CD4-positive, alpha-beta T cell treated with Interferon gamma for 1 hour (primary cell): ENCODE results near the gene LMF1.
"Not testable (repeated sequence)": the region's sequence is repeated elsewhere in the genome, so short reads cannot be mapped to it uniquely, and the experiment has no call there.

ENCODE experiments used
- DNase-seq: peaks from one replicate; pipeline ENCODE4 v3.0.0-alpha.2; 2020

The LMF1 gene

DNA sequence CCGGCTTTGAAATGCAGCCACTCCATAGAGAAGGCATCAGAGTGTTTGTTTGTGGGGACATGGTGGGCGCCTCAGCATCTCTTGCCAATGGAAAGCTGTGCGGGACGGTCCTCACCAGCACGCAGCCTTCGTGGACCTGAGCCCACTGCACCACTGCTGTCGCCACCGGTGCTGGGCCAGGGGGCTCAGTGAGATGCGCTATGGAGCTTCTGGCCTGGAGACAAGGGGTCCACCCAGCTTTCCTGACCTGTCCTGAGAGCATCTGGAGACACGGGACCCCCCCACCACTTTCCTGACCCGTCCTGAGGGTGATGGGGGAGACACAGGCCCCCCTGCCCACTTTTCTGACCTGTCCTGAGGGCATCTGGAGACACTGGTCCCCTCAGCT lies 79.4 kb downstream of the LMF1 start:
- DNase-seq = no peak

DNA sequence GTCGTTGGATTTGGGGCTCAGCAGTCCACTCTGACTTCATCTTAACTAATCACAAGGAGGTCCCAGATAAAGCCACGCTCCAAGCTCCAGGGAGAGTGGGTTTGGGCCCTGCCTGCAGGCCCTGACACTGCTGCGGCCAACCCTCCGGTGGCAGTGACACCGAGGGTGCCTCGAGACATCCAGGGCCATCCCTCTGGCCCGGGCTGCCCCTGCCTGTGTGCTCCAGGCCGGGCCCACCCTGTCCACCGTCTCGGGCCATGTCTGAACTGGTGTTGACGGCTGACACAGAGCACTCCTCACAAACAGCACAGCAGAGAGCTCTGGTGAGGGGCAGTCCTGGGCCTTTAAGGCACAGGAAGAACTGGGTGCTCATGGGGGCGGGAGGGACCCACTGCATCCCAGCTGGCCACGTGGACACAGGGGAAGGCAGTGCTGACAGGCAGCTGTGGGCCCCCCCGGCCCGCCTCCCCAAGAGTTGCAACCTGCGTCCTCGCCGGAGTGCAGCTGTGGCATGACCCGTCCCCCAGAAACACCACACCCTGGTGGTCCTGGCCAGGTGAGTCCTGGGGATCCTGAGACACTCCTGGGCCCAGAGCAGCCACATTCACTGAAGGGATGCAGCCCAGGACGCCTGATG lies 80.0 kb downstream of the LMF1 start:
- DNase-seq = no peak

DNA sequence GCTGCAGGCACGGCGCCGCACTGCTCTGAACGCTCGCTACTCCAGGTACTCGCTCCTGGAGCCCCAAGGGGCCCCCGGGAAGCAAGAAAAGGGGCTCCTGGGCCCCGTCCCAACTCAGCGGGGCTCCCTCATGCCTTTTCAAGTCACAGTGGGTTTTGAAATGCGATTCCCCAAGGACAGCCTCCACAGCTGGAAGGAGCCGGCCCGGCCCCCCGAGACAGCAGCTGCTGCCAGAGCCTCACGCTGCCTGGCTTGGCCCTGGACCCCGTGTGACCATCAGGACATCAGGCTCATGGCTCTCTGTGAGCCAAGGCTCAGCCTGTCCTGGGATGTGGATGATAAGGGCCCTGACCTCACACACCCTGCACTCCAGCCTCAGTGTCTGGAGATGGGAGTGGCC lies 80.6 kb downstream of the LMF1 start:
- no peak for DNase-seq

DNA sequence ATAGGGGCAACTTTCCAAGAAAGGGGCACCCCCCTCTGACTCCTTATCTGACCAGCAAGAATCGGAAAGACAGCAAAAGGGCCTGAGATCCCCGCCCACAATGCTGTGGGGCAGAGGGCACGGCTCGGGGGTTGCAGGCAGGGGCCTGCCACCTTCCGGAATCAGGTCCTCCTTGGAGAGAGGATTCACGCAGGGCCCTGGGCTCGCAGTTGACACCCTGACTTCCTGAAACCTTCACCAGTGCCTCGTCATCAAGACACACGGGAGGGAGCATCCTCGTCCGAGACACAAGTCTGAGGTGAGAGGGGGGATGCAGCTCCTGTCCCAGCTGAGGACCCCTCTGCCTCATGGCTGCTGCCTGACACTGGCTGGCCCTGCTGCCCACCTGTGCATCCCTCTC lies 81.2 kb downstream of the LMF1 start:
- no peak for DNase-seq

DNA sequence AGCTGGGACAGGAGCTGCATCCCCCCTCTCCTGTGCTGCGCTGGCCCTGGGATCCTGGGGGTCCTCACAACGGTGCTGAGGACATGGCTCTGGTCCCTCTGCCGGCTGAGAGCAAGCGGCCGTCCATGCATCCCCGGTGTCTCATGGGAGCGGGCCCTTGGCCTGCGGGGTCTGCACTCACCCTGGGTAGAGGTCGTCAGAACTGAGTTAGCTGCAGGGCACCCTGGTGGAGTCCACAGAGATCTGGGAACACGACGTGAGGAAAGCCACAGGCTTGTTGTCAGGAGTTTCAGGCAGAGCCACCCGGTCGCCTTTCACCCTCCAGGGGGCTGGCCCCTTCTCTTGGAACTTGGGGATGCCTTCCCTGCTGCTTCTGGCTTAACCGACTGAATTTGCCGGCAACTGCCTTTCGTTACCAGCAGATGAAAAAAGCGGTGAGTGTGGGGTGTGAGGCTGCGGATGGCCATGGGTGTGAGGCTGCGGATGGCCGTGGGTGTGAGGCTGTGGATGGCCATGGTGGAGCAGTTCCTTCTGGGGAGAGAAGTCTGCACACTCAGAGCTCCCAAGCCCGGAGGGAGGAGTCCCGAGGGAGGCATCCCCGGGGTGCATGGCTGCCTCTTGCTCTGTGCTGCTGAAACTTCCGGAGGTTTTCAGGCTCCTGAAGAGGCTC lies 81.7 kb downstream of the LMF1 start:
- DNase-seq = no peak

DNA sequence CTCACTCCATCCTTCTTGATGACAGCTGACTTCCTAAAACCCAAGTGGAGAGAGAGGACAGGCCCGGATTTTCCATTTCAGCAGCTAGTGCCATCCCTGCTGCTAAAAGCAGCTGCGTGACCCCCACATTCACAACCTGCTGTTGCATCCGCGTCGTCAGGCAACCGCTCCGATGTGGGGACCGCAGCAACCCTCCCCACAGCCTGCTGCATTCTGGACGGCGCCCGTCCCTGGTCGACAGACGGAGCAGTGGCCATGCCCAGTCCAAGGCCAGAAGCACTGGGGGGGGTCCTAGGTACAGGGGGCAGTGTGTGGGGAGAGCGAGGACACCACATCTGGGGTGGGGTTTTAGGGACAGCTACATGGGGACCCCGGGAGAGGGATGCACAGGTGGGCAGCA lies 82.3 kb downstream of the LMF1 start:
- DNase-seq = not testable (repeated sequence)

DNA sequence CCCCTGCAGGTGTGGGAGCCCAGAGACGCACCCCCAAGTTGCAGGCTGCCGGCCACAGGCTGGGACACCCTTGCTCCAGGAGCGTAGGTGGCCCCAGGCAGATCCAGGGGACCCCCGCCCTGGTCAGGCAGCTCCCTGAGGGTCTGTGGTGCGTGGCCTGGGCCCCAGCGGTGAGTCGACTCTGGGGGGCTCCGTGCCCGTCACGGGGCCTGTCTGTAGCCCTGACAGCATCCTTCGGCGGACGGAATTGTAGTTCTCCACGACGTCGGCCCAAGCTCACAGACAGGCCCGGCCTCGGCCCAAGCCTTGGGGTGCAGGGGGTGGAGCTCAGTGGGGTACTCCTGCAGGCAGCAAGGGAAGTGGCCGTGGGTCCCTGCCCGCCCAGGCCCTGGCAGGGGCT lies 82.9 kb downstream of the LMF1 start:
- DNase-seq = no peak

DNA sequence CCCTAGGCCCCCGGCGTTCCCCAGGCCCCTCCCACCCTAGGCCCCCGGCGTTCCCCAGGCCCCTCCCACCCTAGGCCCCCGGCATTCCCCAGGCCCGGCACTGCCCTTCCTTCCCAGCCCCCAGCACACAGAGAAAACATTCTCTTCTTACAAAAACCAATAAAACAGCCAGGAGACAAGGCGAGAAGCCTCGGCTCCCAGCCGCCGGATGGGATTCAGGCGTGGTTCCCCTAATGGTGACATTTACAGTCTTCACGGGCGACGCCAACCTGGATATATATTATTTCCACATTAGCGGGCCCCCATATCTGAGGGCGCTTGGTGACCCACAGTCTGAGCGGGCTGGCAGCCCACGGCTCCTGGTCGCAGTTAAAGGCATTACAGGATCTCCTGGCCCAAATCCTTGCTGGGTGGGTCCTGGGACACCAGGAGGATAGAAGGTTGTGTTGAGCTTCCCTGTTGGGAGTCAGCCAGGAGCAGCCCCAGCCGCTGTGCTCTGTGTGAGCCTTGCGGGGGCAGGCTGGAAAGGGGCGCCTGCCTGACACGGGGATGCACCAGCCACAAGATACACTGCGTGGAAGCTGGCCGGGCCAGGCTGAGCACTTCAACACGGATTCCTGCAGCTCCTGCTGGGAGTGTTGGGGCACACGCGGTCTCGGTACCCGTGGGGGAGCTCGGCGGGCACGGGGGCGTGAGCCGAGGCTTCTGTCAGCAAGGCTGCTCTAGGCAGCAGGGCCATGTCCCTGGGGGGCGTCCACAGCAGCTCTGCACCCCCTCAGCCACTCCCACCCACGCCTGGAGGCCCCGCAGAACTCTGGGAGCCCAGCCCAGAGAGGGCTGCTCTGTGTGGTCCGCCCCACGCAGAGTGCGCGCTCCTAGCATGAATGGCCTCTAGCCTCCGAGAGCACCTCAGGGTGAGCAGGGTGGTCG lies 83.7 kb downstream of the LMF1 start:
- no peak for DNase-seq

DNA sequence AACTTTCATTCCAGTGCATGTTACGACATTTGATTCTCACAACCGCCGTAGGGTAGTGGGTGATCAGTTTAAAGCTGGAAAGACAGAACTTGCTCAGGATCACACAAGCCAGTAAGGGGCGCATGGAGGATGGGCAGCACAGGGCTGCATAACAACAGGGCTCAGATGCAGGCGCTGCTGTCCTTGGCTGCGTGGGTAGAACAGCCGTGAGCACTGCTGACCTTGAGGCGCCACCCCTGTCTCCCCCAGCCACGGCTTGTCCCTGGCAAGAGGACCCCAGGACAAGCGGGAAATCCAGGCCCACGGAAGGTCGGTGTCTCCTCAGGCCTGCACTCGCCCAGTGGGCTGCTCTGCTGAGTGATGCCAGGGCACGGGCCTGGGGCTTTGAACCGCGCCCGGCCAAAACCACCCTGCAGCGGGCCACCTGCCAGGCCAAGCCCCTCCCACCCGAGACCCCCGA lies 84.7 kb downstream of the LMF1 start:
- DNase-seq = no peak

DNA sequence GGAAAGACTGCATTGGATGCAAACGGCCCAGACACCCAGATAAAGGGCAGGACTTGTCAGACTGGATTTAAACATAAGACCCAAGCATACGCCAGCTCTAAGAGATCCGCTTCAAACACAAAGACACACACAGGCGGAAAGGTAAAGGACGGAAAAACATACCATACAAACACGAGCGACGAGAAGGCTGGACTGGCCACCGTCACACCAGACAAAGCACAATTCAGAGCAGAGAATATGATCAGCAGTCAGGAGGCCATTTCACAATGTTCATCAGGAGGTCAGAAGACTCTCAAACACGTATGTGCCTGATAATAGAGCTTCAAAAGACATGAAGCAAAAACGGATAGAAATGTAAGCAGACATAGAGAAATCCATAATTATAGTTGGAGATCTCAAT lies 85.4 kb downstream of the LMF1 start:
- no peak for DNase-seq

DNA sequence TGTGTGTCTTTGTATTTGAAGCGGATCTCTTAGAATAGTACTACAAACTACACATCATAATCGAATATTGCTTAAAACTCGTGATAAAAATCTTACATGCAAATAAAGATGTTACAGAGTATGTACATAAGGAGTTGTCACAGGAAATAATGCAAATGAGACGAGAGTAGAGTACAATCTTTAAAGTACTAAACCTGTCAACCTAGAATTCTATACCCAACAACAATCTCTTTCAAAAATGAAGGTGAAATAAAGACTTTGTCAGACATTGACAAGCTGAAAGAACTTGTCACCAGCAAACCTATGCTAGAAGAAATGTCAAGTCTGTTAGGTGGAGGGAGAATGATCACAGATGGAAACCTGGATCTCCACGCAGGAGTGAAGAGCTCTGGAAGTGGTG lies 86.6 kb downstream of the LMF1 start:
- no peak for DNase-seq

DNA sequence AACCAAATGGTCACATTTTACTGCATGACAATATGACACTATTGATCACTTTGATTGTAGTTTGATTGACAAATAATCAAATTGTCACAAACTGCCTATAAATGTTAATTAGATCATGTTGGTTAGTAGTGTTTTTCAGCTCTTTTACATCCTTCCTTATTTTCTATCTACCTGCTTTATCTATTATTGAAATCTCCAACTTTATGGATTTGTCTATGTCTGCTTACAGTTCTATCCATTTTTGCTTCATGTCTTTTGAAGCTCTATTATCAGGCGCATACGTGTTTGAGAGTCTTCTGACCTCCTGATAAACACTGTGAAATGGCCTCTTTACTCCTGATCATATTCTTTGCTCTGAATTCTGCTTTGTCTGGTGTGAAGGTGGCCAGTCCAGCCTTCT lies 87.0 kb downstream of the LMF1 start:
- DNase-seq = no peak

DNA sequence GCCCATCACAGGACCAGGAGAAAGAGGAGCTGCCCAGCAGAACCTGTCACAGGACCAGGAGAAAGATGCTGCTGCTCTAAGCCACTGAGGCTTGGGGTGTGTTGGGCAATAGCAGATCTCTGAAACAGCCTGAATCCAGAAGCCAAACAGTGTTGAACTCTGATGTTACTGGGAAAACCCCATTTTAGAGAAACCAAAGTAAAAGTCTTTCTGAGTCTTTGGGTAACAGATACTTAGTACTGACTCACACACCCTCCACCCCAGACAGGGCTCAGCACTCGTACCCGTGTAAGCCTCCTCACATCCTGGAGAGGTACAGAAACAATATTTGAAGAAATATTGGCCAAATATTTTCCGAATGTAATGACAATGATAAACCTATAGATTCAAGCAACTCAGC lies 87.4 kb downstream of the LMF1 start:
- DNase-seq = no peak

DNA sequence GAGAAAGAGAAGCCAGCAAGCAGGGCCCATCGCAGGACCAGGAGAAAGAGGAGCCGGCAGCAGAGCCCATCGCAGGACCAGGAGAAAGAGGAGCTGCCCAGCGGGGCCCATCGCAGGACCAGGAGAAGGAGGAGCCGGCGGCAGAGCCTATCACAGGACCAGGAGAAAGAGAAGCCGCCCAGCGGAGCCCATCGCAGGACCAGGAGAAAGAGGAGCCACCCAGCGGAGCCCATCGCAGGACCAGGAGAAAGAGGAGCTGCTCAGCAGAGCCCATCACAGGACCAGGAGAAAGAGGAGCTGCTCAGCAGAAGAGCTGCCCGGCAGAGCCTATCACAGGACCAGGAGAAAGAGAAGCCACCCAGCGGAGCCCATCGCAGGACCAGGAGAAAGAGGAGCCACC lies 88.1 kb downstream of the LMF1 start:
- not testable (repeated sequence) for DNase-seq

DNA sequence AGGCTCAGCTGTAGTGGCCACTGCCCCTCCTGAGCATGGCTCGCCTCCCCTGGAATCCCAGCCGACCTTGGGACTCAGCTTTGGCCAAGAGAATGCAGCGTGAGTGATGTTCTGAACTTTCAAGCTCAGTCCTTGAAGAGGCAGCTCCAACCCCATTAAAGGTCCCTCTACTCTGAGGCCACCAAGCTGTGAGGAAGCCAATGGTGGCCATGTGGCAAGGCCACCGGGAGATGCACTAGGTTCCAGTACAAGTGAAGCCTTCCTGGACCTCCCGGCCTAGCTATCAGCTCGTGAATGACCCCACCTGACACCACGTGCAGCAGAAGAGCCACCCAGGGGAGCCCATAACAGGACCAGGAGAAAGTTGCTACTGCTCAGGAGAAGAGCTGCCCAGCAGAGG lies 88.5 kb downstream of the LMF1 start:
- DNase-seq = no peak

DNA sequence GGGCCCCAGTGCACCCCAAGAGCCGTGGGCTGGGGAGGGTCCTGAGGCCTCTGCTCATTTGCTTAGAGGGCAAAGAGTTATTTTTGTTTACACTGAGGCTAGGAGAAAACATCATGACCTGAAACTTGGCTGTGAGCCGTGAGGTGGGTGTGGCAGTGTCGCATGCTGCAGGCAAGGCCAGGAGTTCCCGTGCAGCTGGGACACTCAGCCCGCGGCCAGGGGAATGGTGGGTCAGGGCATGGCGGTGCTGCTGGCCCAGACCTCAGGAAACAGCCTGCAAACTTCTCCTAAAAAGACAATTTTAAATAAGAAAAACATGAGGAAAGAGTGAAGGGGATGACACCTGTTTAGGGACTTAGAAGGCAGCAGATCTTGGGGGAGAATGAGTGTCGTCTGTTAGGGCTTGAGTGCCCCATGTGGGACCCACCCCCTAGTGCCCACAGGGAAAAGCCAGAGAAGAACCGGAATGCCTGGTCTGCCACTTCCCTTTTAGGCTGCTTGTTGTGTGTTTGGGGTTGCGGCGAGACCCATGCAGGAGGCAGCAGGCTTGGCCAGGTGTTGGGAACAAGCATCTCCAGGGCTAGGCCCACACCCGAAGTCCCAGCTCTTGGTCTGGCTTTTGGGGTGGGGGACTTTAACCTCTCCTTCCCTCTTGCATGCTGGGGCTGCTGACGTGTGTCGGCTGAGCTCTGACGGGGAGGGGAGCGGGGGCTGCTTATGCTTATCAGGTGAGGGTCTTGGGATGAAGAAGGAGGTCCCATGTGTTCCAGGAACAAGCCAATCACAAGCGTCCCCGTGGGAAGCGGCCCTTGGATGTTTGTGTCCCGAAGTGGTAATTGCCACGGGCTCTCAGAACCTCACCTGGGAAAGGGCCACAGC lies 89.3 kb downstream of the LMF1 start:
- no peak for DNase-seq

DNA sequence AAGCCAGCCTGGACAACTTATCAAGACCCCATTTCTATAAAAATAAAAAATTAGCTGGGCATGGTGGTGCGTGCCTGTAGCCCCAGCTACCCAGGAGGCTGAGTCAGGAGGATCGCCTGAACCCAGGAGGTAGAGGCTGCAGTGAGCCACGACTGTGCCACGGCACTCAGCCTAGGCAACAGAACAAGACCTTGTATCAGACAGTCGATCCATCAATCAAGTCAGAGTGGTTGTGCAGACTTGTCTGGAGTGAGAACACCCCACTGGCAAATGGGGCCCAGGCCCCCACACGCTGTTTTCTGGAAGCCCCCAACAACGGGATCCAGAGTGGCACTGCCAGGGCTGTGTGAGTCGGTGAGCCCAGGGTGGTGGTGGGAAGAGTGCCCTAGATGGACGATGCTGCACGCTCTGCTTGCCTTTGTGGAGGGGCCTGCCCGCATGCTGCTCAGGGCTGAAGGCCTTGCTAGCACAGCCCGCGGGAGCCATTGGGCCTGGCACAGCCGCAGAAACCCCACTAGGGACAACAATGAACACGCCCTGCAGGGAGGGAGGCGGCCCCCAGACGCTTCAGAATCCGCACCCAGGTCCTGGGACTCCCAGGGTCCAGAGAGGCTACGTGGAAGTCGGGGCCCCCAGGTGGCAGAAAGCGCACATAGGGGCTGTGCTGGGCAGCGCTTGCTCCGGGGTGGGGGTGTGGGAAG lies 90.2 kb downstream of the LMF1 start:
- DNase-seq = no peak

DNA sequence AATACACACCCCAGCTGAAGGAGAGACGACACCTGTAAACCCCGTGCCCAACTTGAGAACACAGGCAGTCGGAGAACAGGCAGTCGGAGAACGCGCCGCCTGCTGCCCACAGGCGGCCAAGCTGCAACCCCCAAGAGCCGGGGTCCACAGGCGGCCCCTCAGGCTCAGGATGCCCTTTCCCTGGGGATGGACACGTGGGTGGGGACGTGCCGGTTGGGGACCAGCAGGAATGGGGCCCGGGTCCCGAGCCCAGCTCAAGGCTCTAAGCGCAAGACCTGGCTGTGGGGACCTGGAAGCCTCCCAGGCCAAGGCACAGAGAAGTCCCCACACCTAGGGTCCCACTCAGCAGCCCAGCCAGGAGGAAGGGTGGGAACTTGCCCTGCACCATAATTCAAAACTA lies 90.8 kb downstream of the LMF1 start:
- DNase-seq = no peak

DNA sequence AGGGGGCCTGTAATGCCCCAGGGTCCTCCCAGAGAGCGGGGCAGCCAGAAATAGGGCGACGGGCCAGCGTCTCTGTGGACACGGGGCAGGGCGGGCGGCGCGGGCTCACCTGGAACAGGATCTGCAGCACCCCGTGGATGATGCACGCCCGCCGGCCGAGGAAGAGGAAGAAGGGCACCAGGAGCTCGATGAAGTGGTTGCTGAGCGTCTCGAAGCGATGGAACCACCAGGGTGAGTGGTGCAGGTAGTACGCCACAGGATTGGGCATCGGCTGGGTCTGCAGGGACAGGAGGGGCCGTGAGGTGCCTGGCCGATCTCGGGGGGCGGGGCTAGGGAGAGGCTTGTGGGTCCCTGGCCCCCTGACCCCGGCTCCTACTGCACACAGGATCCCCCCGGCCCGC lies 91.3 kb downstream of the LMF1 start:
- no peak for DNase-seq

DNA sequence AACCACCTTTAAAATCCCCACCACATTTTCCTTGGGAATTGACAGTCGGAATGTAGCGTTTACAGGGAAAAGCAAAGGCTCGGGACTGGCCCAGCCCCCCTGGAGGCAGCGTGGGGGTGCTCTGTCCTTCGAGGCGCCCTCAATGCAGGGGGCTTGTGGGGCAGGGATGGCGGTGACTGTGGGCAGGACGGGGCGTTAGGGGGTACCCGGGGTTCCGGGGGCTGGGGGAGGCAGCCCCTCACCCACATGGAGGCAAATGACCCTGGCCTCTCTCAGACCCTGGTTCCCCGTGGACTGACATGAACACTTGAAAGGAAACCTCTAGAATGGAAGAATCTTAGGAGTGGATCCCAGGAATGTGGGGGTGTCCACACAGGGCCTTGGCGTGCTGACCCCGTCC lies 91.9 kb downstream of the LMF1 start:
- DNase-seq = no peak

DNA sequence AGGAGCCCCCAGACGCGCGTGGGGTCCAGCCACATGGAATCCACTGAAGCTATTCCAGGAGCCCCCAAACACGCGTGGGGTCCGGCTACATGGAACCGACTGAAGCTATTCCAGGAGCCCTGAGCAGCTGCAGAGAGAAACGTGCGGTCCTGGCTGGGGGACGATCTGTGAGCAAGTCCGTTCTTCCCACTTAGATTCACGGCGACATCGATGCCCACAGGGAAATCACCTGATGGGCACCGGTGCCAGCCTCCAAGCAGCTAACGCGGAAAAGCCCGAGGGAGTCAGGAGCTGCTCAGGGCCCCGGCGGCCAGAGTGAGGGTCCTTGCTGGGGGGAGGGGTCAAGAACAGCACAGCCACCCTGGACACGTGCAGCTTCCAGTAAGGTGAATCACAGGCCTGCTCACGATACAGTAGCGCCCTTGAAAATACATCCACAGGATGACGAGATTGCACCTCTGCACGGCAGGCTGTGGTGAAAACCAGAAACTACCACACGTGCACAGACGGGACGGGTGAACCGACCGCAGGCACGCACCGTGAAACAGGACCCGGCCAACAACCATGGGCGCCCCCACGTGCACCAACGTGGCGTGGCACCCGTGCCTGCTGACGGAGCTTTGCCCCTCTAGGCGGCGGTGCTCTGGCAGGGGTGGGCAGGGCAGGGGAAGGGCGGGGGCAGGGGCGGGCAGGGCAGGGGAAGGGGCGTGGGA lies 92.6 kb downstream of the LMF1 start:
- DNase-seq = no peak
